ENCODE measurements around the gene CTSD. TPM values are rescaled to one million over a fixed set of nuclear protein-coding genes. Genes with fewer than 3 reads are reported as not detected.

CTSD gene
- total and polyA plus RNA-seq, 2 experiments from 2014 or later: 67.1 to 251 TPM

- TF ChIP-seq ZNF462 (CRISPR knock-in tag; IDR thresholded peaks at IDR 0.05) (no peak), EZH2phosphoT487 (IDR thresholded peaks at IDR 0.05; ENCODE audit: unreplicated experiment) (no peak), STAT1 (IDR thresholded peaks at IDR 0.05; ENCODE audit: unreplicated experiment) (no peak), NANOG (IDR thresholded peaks at IDR 0.05; ENCODE audit: borderline replicate concordance) (no peak), JUNB (IDR thresholded peaks at IDR 0.05; ENCODE audit: unreplicated experiment) (no peak), POLR2AphosphoS5 (IDR thresholded peaks at IDR 0.05; ENCODE audit: low read depth) (no peak)
Measured at GRCh38 chr11:1747753-1748635, 15.7 kb downstream of the CTSD start (continued).

GRCh38 chr11:1746956-1747752, 16.6 kb downstream of the CTSD start:
- H2AFZ ChIP-seq: no peak overlapping the region
- H3K27me3 Mint-ChIP-seq (ENCODE audit: insufficient read depth, low read depth, poor library complexity): peaks cover 35% of the 10 kb centered on the region
- DNase-seq (ENCODE audit: low spot score) (no peak), ATAC-seq (no peak)
- H3K27ac Mint-ChIP-seq: no peak overlapping the region
- 0 out of 2 replicates have a peak, but pooled peaks cover 6% of the 10 kb centered on the region for H3K9me2 ChIP-seq (ENCODE audit: insufficient read depth)
- TF ChIP-seq POLR2AphosphoS5 (IDR thresholded peaks at IDR 0.05; ENCODE audit: low read depth) (no peak), ZNF114 (CRISPR knock-in tag; IDR thresholded peaks at IDR 0.05) (no peak)
- no peak overlapping the region for H3K4me3 Mint-ChIP-seq
- no peaks in the 10 kb centered on the region for H3K36me3 ChIP-seq (ENCODE audit: insufficient read depth)
- H3K27ac ChIP-seq (ENCODE audit: low read depth): no peak overlapping the region
- H4K20me1 ChIP-seq (replicated peaks; ENCODE audit: insufficient read depth): no peaks in the 10 kb centered on the region
- peaks cover 36% of the 10 kb centered on the region for H3K27me3 ChIP-seq (ENCODE audit: insufficient read depth)
- H3K4me1 ChIP-seq (ENCODE audit: insufficient read depth): no peaks in the 10 kb centered on the region; the same call in 1 of the 2 replicates
- H3K4me3 ChIP-seq: no peak overlapping the region
- H3K4me2 ChIP-seq: no peak overlapping the region
- H3K36me3 Mint-ChIP-seq (ENCODE audit: low read depth): peaks cover 2% of the 10 kb centered on the region; the same call in 2 of the 3 replicates
- H3K9me3 Mint-ChIP-seq: peaks cover 9% of the 10 kb centered on the region
- peaks cover 11% of the 10 kb centered on the region; the same call in 2 of the 3 replicates for H3K4me1 Mint-ChIP-seq
- peaks cover 9% of the 10 kb centered on the region; the same call in 1 of the 2 replicates for H3F3A ChIP-seq (replicated peaks; ENCODE audit: low read depth)
- H3K79me2 ChIP-seq (replicated peaks; ENCODE audit: insufficient read depth): no peaks in the 10 kb centered on the region

Measured in GM23338 (cell line).